WI38 (cell line): Measurements from ENCODE around the gene TMEM163.

Source experiments
- H3K4me3 ChIP-seq: 2 replicates; pipeline ENCODE4 v1.5.1; 2011; ENCODE audit warnings: low read depth, mild to moderate bottlenecking, control low read depth, low read length
- TF ChIP-seq, protein P1 (sequence below): IDR thresholded peaks from 2 replicates; pipeline ENCODE4 v1.5.1; 2012; ENCODE audit warnings: low read depth, mild to moderate bottlenecking, control low read depth, low read length

The TMEM163 gene

DNA sequence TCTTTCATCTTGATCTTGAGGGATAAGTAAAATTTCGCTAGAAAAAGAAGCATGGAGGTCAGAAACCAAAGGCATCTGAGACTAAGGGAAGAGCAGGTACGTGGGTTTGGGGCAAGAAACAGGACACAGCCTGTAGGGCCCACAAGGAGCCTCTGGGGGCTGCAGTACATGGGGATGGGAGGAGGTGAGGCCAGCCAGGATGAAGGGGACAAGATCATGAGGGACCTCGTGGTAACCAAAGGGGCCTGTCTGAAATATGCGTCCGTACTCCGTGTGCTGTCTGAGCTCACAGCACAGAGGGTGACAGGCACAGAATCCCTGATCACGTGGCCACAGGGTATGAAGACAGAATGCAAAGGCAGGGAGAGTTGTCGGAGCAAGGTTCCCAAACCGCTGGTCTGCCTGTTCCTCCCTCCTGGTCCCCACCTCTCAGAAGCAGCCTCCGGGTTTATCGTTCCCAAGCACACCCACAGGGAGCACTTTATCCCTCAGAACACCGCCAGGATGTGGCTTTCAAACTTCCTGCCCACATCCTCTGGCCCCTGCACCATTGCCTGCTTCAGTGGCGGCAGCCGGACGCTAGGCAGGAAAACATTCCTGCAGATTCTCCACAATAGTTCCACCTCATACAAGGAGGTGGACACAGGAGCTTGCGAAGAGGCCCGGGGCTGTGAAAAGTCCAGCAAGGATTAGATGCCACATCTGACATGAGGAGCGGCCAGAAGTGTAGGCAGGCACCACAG, 12.0 kb downstream of the TMEM163 start:
- no peak overlapping the region for H3K4me3 ChIP-seq
- TF ChIP-seq, protein P1, sequence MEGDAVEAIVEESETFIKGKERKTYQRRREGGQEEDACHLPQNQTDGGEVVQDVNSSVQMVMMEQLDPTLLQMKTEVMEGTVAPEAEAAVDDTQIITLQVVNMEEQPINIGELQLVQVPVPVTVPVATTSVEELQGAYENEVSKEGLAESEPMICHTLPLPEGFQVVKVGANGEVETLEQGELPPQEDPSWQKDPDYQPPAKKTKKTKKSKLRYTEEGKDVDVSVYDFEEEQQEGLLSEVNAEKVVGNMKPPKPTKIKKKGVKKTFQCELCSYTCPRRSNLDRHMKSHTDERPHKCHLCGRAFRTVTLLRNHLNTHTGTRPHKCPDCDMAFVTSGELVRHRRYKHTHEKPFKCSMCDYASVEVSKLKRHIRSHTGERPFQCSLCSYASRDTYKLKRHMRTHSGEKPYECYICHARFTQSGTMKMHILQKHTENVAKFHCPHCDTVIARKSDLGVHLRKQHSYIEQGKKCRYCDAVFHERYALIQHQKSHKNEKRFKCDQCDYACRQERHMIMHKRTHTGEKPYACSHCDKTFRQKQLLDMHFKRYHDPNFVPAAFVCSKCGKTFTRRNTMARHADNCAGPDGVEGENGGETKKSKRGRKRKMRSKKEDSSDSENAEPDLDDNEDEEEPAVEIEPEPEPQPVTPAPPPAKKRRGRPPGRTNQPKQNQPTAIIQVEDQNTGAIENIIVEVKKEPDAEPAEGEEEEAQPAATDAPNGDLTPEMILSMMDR = no peak

DNA sequence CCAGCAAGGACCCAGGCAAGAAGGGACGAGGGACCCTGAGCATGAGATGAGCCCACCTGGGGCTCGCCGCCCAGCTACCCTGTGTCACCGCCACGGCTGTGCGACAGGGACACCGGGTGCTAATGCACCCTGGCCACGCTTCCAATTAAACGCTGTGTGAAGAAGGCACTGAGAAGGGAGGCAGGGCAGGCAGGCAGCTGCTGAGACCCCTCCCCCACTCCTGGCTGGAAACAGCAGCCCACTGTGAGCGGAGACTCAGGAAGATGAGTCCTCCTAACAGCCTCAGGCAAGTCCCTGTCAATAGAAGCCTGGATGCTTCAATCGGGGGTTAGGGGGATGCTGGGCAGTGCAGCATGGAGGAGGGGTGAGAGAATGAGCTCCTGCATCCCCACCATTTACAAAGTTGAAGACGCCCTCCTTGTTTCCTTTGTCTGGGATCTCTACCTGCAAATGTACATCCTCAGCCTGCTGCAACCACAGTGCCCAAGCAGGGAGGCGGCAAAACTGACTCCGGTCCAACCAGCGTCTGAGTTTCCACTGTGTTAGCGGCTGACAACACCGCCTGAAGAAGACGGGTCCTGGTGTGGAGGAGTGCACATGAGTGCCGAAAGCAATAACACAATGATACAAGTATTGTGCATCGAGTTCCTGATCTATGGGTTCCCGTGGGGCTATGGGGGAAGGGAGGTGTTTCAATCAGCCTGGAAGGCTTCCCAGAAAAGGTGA, 12.8 kb downstream of the TMEM163 start:
- no peak overlapping the region for H3K4me3 ChIP-seq
- TF ChIP-seq, protein P1 = no peak

DNA sequence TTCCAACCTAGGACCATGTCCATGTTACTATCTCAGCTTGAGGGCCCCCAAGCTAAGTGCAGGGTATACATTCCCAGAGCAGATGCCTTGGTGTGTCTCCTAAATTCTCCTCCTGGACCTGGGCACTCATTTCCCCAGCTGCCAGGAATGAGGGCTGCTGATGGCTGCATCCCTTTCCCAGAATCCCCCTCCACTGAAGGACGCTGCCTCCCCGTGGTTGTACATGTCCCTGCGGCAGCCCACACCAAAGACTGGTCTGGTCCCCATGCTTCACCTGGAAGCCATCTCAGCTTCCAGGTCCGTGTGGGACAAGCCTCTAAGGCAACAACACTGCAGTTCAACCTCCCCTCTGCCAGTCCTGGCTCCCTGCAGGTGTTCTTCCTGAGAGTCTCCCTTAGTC, 14.6 kb downstream of the TMEM163 start:
- TF ChIP-seq, protein P1 = no peak
- H3K4me3 ChIP-seq = no peak overlapping the region

DNA sequence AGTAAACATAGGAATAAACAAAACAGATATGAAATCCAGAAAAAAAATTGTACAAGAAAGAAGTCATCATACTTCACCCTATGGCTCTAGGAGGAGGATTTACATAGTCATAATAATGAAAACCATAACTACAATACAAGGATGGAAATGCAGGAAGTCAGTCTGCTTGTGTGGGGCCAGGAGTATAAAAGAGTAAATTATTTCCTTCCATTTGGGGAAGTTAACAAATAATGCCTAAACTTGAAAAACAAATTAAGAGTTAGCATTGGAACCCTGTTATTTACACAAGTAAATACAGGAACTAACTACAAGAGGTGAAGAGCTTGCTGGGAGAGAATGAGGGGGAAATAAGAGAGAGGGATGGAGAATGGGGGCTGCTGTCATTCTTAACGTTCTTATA, 15.4 kb downstream of the TMEM163 start:
- TF ChIP-seq, protein P1 = no peak
- no peak overlapping the region for H3K4me3 ChIP-seq

DNA sequence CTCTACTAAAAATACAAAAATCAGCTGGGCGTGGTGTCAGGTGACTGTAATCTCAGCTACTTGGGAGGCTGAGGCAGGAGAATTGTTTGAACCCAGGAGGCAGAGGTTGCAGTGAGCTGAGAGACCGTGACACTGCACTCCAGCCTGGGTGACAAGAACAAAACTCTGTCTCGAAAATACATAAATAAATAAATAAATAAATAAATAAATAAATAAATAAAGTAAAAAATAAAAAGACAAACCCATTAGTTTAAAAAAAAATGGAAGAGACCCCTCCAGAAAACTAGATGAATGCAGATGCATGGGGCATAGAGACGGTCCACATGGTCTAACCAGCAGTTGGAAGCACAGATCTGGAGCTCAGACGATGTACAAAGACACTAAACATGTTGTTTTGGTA, 18.1 kb downstream of the TMEM163 start:
- TF ChIP-seq, protein P1 = no peak

DNA sequence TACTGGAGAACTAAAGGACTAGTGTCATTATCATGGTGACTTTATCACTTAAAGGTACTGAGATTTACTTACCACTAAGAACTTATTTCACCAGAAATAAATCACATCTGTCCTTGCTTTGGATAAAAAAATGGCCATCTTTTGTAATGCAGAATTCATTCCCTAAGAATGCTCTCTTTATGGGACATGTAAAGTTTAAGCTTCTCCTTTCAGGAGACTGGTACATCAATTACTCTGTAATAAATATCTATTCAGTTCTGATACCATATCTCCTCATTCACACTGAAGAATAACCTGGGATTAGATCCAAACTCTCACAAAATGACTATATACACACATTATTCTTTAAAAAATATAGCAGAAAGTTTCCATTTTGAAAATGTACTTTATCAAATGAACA, 24.4 kb downstream of the TMEM163 start:
- TF ChIP-seq, protein P1 = no peak
- no peak overlapping the region for H3K4me3 ChIP-seq

More for the DNA sequence above, 18.1 kb downstream of the TMEM163 start:
- H3K4me3 ChIP-seq = no peak overlapping the region
